GM12892 (cell line): Measurements from ENCODE around the gene RHOH.

Source experiments
- POLR2A ChIP-seq: IDR thresholded peaks from 2 replicates; pipeline ENCODE4 v1.6.1; 2011; ENCODE audit warnings: low read depth, low read length, control low read depth
- POLR2AphosphoS5 ChIP-seq: IDR thresholded peaks from 2 replicates; pipeline ENCODE4 v1.6.1; 2011; ENCODE audit warnings: low read depth, low read length, control low read depth

- no peak for TF ChIP-seq POLR2A
- no peak for TF ChIP-seq POLR2AphosphoS5
These were observed 30.9 kb upstream of the RHOH start for GRCh38 chr4:40165916-40166315.
